GM19023 (cell line): Measurements from ENCODE around the gene RNF213.

ENCODE experiments used
- ATAC-seq: cut with Tn5 transposase; IDR thresholded peaks from one replicate; pipeline ENCODE4 v1.9.1; 2021; ENCODE audit warnings: mild to moderate bottlenecking, moderate library complexity; ENCODE audit not compliant: unreplicated experiment

Gene RNF213

DNA sequence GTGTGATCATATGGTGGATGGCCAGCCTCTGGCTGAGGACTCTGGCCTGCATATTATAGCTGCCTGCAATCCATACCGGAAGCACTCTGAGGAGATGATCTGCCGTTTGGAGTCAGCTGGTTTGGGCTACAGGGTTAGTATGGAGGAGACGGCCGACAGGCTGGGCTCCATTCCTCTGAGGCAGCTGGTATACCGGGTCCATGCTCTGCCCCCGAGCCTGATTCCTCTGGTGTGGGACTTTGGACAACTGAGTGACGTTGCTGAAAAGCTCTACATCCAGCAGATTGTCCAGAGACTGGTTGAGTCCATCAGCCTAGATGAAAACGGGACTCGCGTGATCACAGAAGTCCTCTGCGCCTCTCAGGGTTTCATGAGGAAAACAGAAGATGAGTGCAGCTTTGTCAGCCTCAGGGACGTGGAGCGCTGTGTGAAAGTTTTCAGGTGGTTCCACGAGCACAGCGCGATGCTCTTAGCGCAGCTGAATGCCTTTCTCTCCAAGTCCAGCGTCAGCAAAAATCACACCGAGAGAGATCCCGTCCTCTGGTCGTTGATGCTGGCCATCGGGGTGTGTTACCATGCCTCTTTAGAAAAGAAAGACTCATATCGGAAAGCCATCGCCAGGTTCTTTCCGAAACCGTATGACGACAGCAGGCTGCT is 85.3 kb downstream of the RNF213 start:
- ATAC-seq: no peak

GRCh38 chr17:80346498-80347275 is 86.0 kb downstream of the RNF213 start:
- no peak for ATAC-seq

- no peak for ATAC-seq
Observed at GRCh38 chr17:80347536-80347935, 86.9 kb downstream of the RNF213 start.

DNA sequence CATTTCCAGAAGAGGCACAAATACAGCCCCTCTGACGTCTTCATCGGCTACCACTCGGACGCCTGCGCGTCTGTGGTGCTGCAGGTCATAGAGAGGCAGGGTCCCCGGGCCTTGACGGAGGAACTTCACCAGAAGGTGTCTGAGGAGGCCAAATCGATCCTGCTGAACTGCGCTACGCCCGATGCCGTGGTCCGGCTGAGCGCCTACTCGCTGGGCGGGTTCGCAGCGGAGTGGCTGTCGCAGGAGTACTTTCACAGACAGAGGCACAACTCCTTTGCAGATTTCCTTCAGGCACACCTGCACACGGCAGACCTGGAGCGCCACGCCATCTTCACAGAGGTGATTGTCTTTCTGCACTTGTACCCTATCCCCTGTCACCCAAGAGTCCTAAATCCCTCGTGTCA is 87.3 kb downstream of the RNF213 start:
- no peak for ATAC-seq

DNA sequence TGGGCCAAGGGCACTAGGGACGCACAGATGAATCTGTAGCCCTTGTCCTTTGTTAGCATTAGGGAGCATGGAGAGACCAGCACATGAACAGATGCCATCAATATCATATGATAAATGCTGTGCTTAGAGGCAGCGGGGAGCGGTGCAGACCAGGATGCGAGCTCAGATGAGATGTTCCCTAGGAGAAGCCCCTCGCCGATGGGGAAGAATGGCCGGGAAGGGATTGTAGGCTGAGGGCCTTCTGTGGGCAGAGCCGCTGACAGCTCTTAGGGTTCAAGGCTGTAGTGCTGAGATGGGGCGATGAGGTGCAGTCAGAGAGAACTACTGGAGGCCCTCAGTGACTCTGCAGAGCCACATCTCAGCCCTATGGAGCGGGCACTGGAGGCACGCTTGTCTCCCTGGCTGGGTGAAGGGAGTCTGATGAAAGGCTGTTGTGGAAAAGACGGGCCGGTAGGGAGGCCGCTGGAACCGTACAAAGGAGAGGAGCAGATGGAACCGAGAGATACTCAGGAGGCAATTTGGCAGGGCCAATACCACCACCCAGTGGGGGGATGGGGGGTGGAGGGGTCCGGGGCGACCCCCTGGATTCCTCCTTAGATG is 88.0 kb downstream of the RNF213 start:
- ATAC-seq: no peak

DNA sequence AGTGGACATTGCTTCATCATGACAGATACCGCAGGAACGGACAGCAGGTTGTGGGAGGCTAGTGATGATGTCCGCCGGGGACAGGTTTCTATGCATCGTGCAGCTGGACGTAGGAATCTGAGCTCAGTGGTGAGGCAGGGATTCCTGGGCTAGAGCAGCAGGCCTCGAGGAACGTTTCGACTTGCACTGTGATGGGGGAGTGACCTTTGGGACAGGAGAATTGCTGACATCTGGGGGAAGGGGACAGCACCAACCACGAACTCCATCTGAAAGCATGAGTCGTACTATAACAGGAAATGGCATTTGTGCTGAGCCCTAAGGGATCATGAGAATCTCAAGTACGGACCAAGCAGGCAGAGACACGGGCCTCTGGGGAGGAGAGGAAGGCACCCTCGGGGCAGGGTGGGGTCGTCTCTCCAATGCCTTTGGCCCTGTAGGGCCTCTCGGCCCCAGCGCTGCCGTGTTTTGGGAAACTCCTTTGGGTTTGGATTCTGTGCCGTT is 88.5 kb downstream of the RNF213 start:
- no peak for ATAC-seq

GRCh38 chr17:80349751-80350150 is 89.1 kb downstream of the RNF213 start:
- no peak for ATAC-seq

DNA sequence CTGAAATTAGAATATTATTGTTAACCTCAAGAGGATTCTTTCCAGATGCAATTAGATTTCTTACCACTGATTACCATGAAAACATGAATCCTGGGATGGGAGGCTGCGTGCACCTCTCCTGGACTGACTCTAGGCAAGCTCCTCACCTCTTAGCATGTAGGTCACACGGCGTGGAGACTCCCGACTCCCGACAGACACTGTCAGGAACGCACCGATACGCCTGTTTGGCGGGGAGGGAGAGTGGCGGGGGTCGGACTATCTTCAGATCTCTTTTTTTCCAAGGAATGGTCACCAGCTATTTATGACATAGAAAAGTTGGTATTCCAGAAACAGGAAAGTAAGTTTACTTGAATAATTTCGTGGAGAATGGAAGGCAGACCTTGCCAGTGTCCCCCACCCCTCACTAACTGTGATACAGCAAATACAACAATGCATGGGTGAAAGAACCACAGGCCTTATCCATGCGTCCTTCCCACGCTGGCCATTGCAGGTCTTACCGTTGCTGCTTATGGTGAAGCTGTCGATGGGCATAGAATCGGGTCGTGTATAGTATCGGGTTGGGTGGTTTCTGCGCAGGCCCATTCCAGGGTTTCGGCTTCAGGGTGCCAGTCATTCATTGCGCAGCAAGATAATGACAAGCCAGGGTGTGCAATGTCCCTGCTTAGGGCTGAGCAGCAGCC is 91.7 kb downstream of the RNF213 start:
- no peak for ATAC-seq

- no peak for ATAC-seq
Observed at GRCh38 chr17:80352991-80353665, 92.5 kb downstream of the RNF213 start.

DNA sequence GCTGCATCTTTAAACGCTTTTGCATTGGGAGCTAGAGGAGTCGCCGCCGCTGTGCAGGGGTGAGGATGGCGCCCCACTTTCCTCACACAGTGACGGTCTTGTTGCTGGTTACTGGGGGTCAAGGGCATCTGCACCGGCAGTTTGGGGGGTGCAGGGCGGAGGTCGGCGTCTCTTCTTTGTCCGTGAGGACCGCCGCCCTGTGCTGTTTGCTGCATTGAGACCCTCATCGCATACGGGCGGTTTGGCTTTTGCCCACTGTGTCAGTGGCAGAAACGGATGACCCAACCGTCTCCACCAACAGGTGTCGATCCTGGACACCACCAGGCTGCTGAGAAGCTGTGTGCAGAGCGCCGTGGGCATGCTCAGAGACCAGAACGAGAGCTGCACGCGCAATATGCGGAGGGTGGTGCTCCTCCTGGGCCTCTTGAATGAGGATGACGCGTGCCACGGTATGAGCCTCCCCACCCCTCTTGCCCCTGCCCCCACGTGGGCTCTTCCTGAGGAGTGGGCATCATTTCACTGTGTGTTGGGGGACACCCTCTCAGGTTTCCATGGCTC is 93.1 kb downstream of the RNF213 start:
- no peak for ATAC-seq

- no peak for ATAC-seq
Observed at GRCh38 chr17:80354336-80354735, 93.7 kb downstream of the RNF213 start.

DNA sequence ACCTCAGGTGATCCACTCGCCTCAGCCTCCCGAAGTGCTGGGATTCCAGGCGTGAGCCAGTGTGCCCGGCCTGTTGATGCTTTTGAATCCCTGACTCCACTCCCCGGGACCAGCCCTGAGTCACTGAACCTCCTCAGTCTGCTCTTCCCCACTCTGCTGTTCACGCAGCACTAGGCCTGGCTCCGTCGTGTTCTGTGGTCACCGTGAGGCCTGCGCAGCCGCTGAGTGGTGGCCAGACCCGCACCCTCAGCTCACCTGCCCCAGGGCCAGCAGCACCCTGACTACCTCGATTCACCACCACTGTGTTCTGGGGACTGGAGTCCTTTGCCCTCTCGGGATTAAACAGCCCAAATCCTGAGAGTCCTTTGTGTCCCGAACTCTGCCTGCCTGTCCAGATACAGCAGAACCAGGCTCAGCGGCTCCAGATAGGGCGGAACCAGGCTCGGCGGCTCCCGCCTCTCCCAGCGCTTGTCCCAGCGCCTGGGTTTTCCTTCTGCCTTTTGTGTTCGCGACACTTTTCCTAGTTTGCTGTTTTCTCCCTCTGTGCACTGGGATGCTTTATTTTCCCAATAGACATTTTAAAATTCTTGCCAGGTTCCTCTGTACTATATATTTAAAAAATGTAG is 95.7 kb downstream of the RNF213 start:
- ATAC-seq: no peak

- no peak for ATAC-seq
Observed at GRCh38 chr17:80358131-80358530, 97.5 kb downstream of the RNF213 start.

DNA sequence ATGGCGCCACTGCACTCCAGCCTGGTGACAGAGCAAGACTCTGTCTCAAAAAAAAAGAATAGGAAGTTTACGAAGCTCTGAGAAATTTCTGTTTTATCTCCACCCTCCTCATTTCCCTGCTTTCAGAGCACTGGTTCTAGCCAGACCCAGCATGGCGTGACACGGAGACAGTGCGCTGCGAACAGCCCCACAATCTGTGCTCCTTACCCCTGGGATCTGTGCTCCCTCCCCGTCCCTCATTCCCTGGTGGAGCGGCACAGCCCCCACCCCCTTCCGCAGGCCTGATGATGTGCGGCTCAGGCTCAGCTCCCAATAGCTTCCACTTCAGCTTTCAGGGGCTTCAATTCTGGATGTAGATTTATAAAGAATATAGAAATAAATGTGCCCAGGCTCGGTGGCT is 98.2 kb downstream of the RNF213 start:
- ATAC-seq: no peak

- no peak for ATAC-seq
Observed at GRCh38 chr17:80359422-80360110, 98.9 kb downstream of the RNF213 start.

- no peak for ATAC-seq
Observed at GRCh38 chr17:80360396-80360795, 99.7 kb downstream of the RNF213 start.

DNA sequence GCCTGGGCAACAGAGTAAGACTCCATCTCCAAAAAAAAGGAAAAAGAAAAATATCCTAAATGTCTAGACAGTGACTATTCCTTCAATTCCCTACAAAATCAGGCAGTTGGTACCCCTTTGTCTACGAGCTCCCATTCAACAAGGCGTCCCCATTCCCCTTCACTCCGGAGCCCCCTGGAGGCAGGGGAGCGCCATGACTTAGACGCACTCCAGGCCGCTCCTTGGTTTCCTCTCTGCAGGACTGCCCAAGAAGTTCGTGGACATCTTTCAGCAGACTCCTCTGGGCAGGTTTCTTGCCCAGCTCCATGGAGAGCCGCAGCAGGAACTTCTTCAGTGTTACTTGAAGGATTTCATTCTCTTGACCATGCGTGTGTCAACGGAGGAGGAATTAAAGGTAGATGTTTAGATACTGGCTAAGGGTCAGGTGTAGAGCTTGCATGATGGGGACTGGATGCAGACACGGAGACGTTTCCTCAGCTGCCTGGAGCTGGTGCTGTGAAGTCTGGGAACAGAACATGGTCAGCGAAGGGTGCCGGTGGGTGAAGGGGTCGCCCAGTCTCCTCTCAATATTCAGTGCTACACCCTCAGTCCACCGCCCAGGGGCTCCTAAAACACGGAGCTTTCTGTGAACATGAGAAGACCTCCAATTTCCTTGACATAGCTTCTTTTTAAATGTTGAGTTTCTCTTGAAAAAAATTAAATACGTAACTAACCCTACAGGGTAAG is 101.0 kb downstream of the RNF213 start:
- ATAC-seq: no peak

DNA sequence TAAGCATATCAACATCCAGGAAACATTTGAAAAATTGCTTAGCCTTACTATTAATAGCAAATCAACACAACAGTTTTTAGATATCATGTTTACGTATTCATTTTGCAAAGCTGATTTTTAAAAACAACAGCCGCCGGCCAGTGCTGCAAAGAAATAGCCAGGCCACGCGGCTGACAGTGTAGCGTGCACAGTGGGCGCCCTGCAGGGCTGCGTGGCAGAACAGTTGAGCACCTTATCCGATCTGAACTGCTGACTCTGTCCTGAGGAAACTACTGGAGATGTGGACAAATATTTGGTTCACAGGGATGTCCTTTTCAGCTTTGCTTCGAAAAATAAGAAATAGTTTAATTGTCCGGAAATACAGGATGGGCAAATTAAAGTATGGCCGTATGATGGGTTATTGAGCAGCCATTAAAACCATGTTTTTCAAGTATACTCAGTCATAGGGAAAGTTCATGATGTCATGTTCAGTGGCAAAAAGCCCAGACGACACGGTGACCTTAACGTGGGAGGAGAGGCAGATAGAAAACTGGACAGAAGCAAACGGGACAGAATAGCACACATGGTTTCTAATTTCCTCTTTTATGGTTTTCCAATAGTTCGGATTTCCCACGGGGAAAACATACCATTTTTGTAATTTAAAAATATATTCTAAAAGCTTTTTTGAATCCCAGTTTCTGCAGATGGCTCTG is 101.9 kb downstream of the RNF213 start:
- no peak for ATAC-seq
